Fibroblast of skin of back (primary cell): ENCODE data around the gene NPR3.
A peak's percentile ranks its signal among the peaks of the same experiment; 100 is the strongest.

ENCODE experiments used
- DNase-seq: peaks from one replicate; pipeline ENCODE4 v3.0.0-alpha.2; 2013

The NPR3 gene

GRCh38 chr5:32712481-32713360 lies 1.6 kb downstream of the NPR3 start:
- peak; percentile 53 for DNase-seq

GRCh38 chr5:32713361-32713769 lies 2.2 kb downstream of the NPR3 start:
- no peak for DNase-seq

GRCh38 chr5:32713770-32714381 lies 2.8 kb downstream of the NPR3 start:
- peak; percentile 71 for DNase-seq

GRCh38 chr5:32714836-32715235 lies 3.7 kb downstream of the NPR3 start:
- no peak for DNase-seq

GRCh38 chr5:32720300-32720699 lies 9.2 kb downstream of the NPR3 start:
- DNase-seq: no peak

- no peak for DNase-seq
These were observed 10.5 kb downstream of the NPR3 start for GRCh38 chr5:32721626-32722025.

GRCh38 chr5:32722957-32723356 lies 11.8 kb downstream of the NPR3 start:
- no peak for DNase-seq

- no peak for DNase-seq
These were observed 13.4 kb downstream of the NPR3 start for GRCh38 chr5:32724526-32724925.

GRCh38 chr5:32726086-32726557 lies 15.0 kb downstream of the NPR3 start:
- no peak for DNase-seq

GRCh38 chr5:32729651-32730050 lies 18.5 kb downstream of the NPR3 start:
- no peak for DNase-seq

GRCh38 chr5:32733590-32734340 lies 22.6 kb downstream of the NPR3 start:
- DNase-seq: no peak

GRCh38 chr5:32734827-32735378 lies 23.8 kb downstream of the NPR3 start:
- DNase-seq: peak; percentile 5

GRCh38 chr5:32735512-32735911 lies 24.4 kb downstream of the NPR3 start:
- no peak for DNase-seq

- DNase-seq: no peak
These were observed 25.7 kb downstream of the NPR3 start for GRCh38 chr5:32736842-32737241.

- DNase-seq: no peak
These were observed 29.5 kb downstream of the NPR3 start for GRCh38 chr5:32740651-32741050.

- DNase-seq: no peak
These were observed 34.2 kb downstream of the NPR3 start for GRCh38 chr5:32745317-32745716.

- DNase-seq: no peak
These were observed 41.3 kb downstream of the NPR3 start for GRCh38 chr5:32752411-32752810.

GRCh38 chr5:32753051-32753450 lies 41.9 kb downstream of the NPR3 start:
- peak; percentile 78 for DNase-seq

- DNase-seq: peak; percentile 65
These were observed 42.6 kb downstream of the NPR3 start for GRCh38 chr5:32753765-32754164.

GRCh38 chr5:32754284-32754683 lies 43.2 kb downstream of the NPR3 start:
- DNase-seq: peak; percentile 35

- peak; percentile 93 for DNase-seq
These were observed 49.0 kb downstream of the NPR3 start for GRCh38 chr5:32760091-32760509.

- DNase-seq: no peak
These were observed 54.1 kb downstream of the NPR3 start for GRCh38 chr5:32765266-32765665.

GRCh38 chr5:32767948-32768467 lies 56.9 kb downstream of the NPR3 start:
- peak; percentile 99 for DNase-seq
